Colonic mucosa (tissue), 4 donors: ENCODE data around the gene SUSD3. TPM values are rescaled to one million over a fixed set of nuclear protein-coding genes. Genes with fewer than 3 reads are reported as not detected.

Source experiments
- DNase-seq: peaks from one replicate; pipeline ENCODE4 v3.0.0-alpha.2; 2020
- H3K27ac ChIP-seq: fragments of 200-600 bp; one replicate; pipeline ENCODE4 v1.8.0; 2021
- H3K27me3 ChIP-seq: fragments of 200-600 bp; one replicate; pipeline ENCODE4 v1.8.0; 2021
- H3K36me3 ChIP-seq: fragments of 200-600 bp; one replicate; pipeline ENCODE4 v1.8.0; 2021
- H3K4me1 ChIP-seq: fragments of 200-600 bp; one replicate; pipeline ENCODE4 v1.8.0; 2021; ENCODE audit warnings: mild to moderate bottlenecking
- H3K4me3 ChIP-seq: fragments of 200-600 bp; one replicate; pipeline ENCODE4 v1.8.0; 2021
- H3K9ac ChIP-seq, 2 donors: one replicate each; pipeline ENCODE4 v1.7.0; 2013; ENCODE audit warnings: control low read depth in 2 of 2, low read depth in 2 of 2, low read length in 2 of 2
- H3K9me3 ChIP-seq: fragments of 200-600 bp; one replicate; pipeline ENCODE4 v1.8.0; 2021
- CTCF ChIP-seq: fragments of 200-600 bp; IDR thresholded peaks from one replicate; pipeline ENCODE4 v1.8.0; 2022; ENCODE audit warnings: antibody characterized with exemption, mild to moderate bottlenecking
- intact Hi-C: fragments of 100-400 bp; cut with DNase I; formaldehyde crosslinking; loops from one replicate; pipeline ENCODE4 v1.14.1; 2022
- total RNA-seq, 2 donors: library from RNA; stranded (reverse); fragmentation: NEBNext Ultra II Directional in 1 of 2; extraction: Animal tissue kit (Norgen Biotek cat#: 25700) in 1 of 2; gene quantifications; one replicate each; pipeline ENCODE4 v1.2.1, GENCODE V29; 2021
- donor health status: healthy.
- donor health status: DM: no; HTN: no; CAD: no.
- donor health status: DM: no; HTN: no; CAD: no.

The SUSD3 gene
- total RNA-seq, 2 donors from 2014 or later = 1.6 to 2.2 TPM

- Histone ChIP-seq H3K27ac (no peak overlapping the region), H3K36me3 (no peaks in the 10 kb centered on the region), H3K9me3 (no peaks in the 10 kb centered on the region), H3K27me3 (no peaks in the 10 kb centered on the region), H3K4me1 (no peaks in the 10 kb centered on the region), H3K4me3 (no peak overlapping the region), H3K9ac (no peak overlapping the region)
- no peak for DNase-seq
- no peak for TF ChIP-seq CTCF
- intact Hi-C loops = no loop called here
These were observed 20.9 kb downstream of the SUSD3 start for GRCh38 chr9:93079371-93079770.

GRCh38 chr9:93080406-93080805 is 21.9 kb downstream of the SUSD3 start:
- H3K4me1 ChIP-seq = no peaks in the 10 kb centered on the region
- H3K27ac ChIP-seq = no peak overlapping the region
- no peak overlapping the region for H3K9ac ChIP-seq
- H3K36me3 ChIP-seq = no peaks in the 10 kb centered on the region
- intact Hi-C loops = no loop called here
- H3K27me3 ChIP-seq = no peaks in the 10 kb centered on the region
- no peaks in the 10 kb centered on the region for H3K9me3 ChIP-seq
- DNase-seq = no peak
- no peak overlapping the region for H3K4me3 ChIP-seq
- no peak for TF ChIP-seq CTCF

- H3K27me3 ChIP-seq = no peaks in the 10 kb centered on the region
- DNase-seq = peak; percentile 14
- intact Hi-C loops = no loop called here
- no peak overlapping the region for H3K27ac ChIP-seq
- no peaks in the 10 kb centered on the region for H3K4me1 ChIP-seq
- no peaks in the 10 kb centered on the region for H3K36me3 ChIP-seq
- H3K9ac ChIP-seq = no peak overlapping the region
- no peak for TF ChIP-seq CTCF
- no peak overlapping the region for H3K4me3 ChIP-seq
- no peaks in the 10 kb centered on the region for H3K9me3 ChIP-seq
These were observed 22.6 kb downstream of the SUSD3 start for GRCh38 chr9:93081081-93081529.

GRCh38 chr9:93081931-93082330 is 23.4 kb downstream of the SUSD3 start:
- DNase-seq = peak; percentile 5
- intact Hi-C loops = no loop called here
- no peak overlapping the region for H3K27ac ChIP-seq

GRCh38 chr9:93082841-93083411 is 24.4 kb downstream of the SUSD3 start:
- DNase-seq = peak; percentile 14
- Histone ChIP-seq H3K27ac (no peak overlapping the region), H3K4me3 (no peak overlapping the region), H3K9me3 (no peaks in the 10 kb centered on the region), H3K4me1 (no peaks in the 10 kb centered on the region), H3K9ac (no peak overlapping the region), H3K36me3 (no peaks in the 10 kb centered on the region), H3K27me3 (no peaks in the 10 kb centered on the region)
- no peak for TF ChIP-seq CTCF
- intact Hi-C loops = no loop called here

More at GRCh38 chr9:93081931-93082330, 23.4 kb downstream of the SUSD3 start:
- no peaks in the 10 kb centered on the region for H3K4me1 ChIP-seq
- H3K9me3 ChIP-seq = no peaks in the 10 kb centered on the region
- H3K4me3 ChIP-seq = no peak overlapping the region
- no peaks in the 10 kb centered on the region for H3K36me3 ChIP-seq
- TF ChIP-seq CTCF = no peak
- no peak overlapping the region for H3K9ac ChIP-seq
- H3K27me3 ChIP-seq = no peaks in the 10 kb centered on the region
